Mesenchymal stem cell (in vitro differentiated cells and primary cell): ENCODE measurements around the gene ARAP2.

ENCODE experiments used
- DNase-seq: peaks from one replicate; pipeline ENCODE4 v3.0.0-alpha.2; 2013
- H2AFZ ChIP-seq: one replicate; pipeline ENCODE4 v1.6.1; 2013; ENCODE audit warnings: low read depth, mild to moderate bottlenecking, control low read depth, inconsistent platforms, low read length, moderate library complexity
- H2AK5ac ChIP-seq: 2 replicates; pipeline ENCODE4 v1.6.1; 2013; ENCODE audit warnings: low read length, moderate library complexity, mild to moderate bottlenecking, inconsistent platforms; ENCODE audit not compliant: severe bottlenecking
- H2BK120ac ChIP-seq: one replicate; pipeline ENCODE4 v1.6.1; 2013; ENCODE audit warnings: low read depth, mild to moderate bottlenecking, inconsistent platforms, low read length, moderate library complexity
- H2BK12ac ChIP-seq, 2 experiments: one replicate each; pipeline ENCODE4 v1.6.1; 2013; ENCODE audit warnings: inconsistent platforms in 2 of 2, low read length in 2 of 2, mild to moderate bottlenecking in 2 of 2, moderate library complexity in 2 of 2, control low read depth in 1 of 2
- H2BK15ac ChIP-seq: one replicate; pipeline ENCODE4 v1.6.1; 2013; ENCODE audit warnings: mild to moderate bottlenecking, low read depth, inconsistent platforms; ENCODE audit not compliant: poor library complexity, severe bottlenecking
- H2BK5ac ChIP-seq: 2 replicates; pipeline ENCODE4 v1.6.1; 2013; ENCODE audit warnings: low read depth, mild to moderate bottlenecking, low read length, control low read depth, inconsistent platforms; ENCODE audit not compliant: poor library complexity, severe bottlenecking
- H3K14ac ChIP-seq, 2 experiments: one replicate each; pipeline ENCODE4 v1.6.1; 2013; ENCODE audit warnings: inconsistent platforms in 2 of 2, low read length in 2 of 2, control low read depth in 1 of 2, mild to moderate bottlenecking in 1 of 2, moderate library complexity in 1 of 2
- H3K18ac ChIP-seq, 2 experiments: one replicate each; pipeline ENCODE4 v1.6.1; 2013; ENCODE audit warnings: inconsistent platforms in 2 of 2, low read length in 2 of 2, control low read depth in 1 of 2, low read depth in 1 of 2, mild to moderate bottlenecking in 1 of 2
- H3K23ac ChIP-seq, 2 experiments: one replicate each; pipeline ENCODE4 v1.6.1; 2013; ENCODE audit warnings: inconsistent platforms in 2 of 2, low read length in 2 of 2, mild to moderate bottlenecking in 2 of 2, moderate library complexity in 2 of 2, control low read depth in 1 of 2
- H3K27ac ChIP-seq: 2 replicates; pipeline ENCODE4 v1.5.1; 2013; ENCODE audit warnings: mild to moderate bottlenecking, moderate library complexity, low read length, control low read depth, inconsistent platforms; ENCODE audit not compliant: poor library complexity, severe bottlenecking
- H3K27me3 ChIP-seq, 2 experiments: 2 replicates each; pipeline versions ENCODE4 v1.6.1 to v1.7.0; 2013; ENCODE audit warnings: low read length in 2 of 2, mild to moderate bottlenecking in 2 of 2, moderate library complexity in 2 of 2, control low read depth in 1 of 2, inconsistent platforms in 1 of 2; ENCODE audit not compliant: control insufficient read depth in 1 of 2, insufficient read depth in 1 of 2
- H3K36me3 ChIP-seq, 2 experiments: 2 replicates each; pipeline versions ENCODE4 v1.6.1 to v1.7.0; 2013; ENCODE audit warnings: low read length in 2 of 2, control low read depth in 1 of 2, inconsistent platforms in 1 of 2, low read depth in 1 of 2, mild to moderate bottlenecking in 1 of 2; ENCODE audit not compliant: insufficient read depth in 2 of 2, control insufficient read depth in 1 of 2
- H3K4ac ChIP-seq, 2 experiments: one replicate each; pipeline ENCODE4 v1.6.1; 2013; ENCODE audit warnings: inconsistent platforms in 2 of 2, low read length in 2 of 2, mild to moderate bottlenecking in 2 of 2, moderate library complexity in 2 of 2, control low read depth in 1 of 2, low read depth in 1 of 2
- H3K4me1 ChIP-seq: 2 replicates; pipeline ENCODE4 v1.6.1; 2013; ENCODE audit warnings: low read depth, low read length, control low read depth; ENCODE audit not compliant: control insufficient read depth, insufficient read depth
- H3K4me2 ChIP-seq: 2 replicates; pipeline ENCODE4 v1.6.1; 2013; ENCODE audit warnings: low read length, mild to moderate bottlenecking, inconsistent platforms; ENCODE audit not compliant: poor library complexity, severe bottlenecking
- H3K4me3 ChIP-seq, 2 experiments: 2 replicates each; pipeline versions ENCODE4 v1.5.1 to v1.7.0; 2013; ENCODE audit warnings: low read length in 2 of 2, mild to moderate bottlenecking in 2 of 2, control low read depth in 1 of 2, low read depth in 1 of 2; ENCODE audit not compliant: insufficient read depth in 1 of 2
- H3K79me1 ChIP-seq: replicated peaks from 2 replicates; pipeline ENCODE4 v1.6.1; 2013; ENCODE audit warnings: mild to moderate bottlenecking, control low read depth, low read length, inconsistent platforms; ENCODE audit not compliant: poor library complexity, severe bottlenecking
- H3K9ac ChIP-seq: 2 replicates; pipeline ENCODE4 v1.7.0; 2013; ENCODE audit warnings: mild to moderate bottlenecking, low read length, moderate library complexity
- H3K9me3 ChIP-seq: 2 replicates; pipeline ENCODE4 v1.7.0; 2013; ENCODE audit warnings: mild to moderate bottlenecking, low read length; ENCODE audit not compliant: control insufficient read depth
- H4K8ac ChIP-seq: one replicate; pipeline ENCODE4 v1.6.1; 2013; ENCODE audit warnings: inconsistent platforms, mild to moderate bottlenecking, low read length, moderate library complexity
- H4K91ac ChIP-seq: one replicate; pipeline ENCODE4 v1.6.1; 2013; ENCODE audit warnings: mild to moderate bottlenecking, low read length, inconsistent platforms
- WGBS: methylation state at CpG from one replicate; pipeline ENCODE4 v1.1.7; 2013; ENCODE audit warnings: mixed read lengths; 5-methylcytosine and 5-hydroxymethylcytosine counted together

The ARAP2 gene

GRCh38 chr4:36082817-36083216, 161.5 kb downstream of the ARAP2 start:
- 81% methylated on average over 4 of the region's 4 CpGs for WGBS
- no peak overlapping the region for H2BK120ac ChIP-seq
- no peaks in the 10 kb centered on the region for H3K79me1 ChIP-seq
- H4K8ac ChIP-seq: no peak overlapping the region
- no peak overlapping the region for H3K4me2 ChIP-seq
- no peak overlapping the region for H3K18ac ChIP-seq
- no peak overlapping the region for H3K4ac ChIP-seq
- no peak overlapping the region for H2BK5ac ChIP-seq
- no peak for DNase-seq
- no peak overlapping the region for H3K23ac ChIP-seq
- no peak overlapping the region for H4K91ac ChIP-seq
- peaks cover 0 to 4% of the 10 kb centered on the region in 2 experiments for H3K36me3 ChIP-seq
- no peak overlapping the region for H3K9ac ChIP-seq
- no peaks in the 10 kb centered on the region for H3K9me3 ChIP-seq
- H2BK15ac ChIP-seq: no peak overlapping the region
- H3K4me1 ChIP-seq: no peaks in the 10 kb centered on the region
- no peak overlapping the region for H3K27ac ChIP-seq
- no peak overlapping the region for H3K4me3 ChIP-seq
- H3K14ac ChIP-seq: no peak overlapping the region
- no peak overlapping the region for H2AK5ac ChIP-seq
- no peaks in the 10 kb centered on the region for H3K27me3 ChIP-seq
- H2AFZ ChIP-seq: no peak overlapping the region
- no peak overlapping the region for H2BK12ac ChIP-seq

- Histone ChIP-seq H2AFZ (no peak overlapping the region), H3K18ac (no peak overlapping the region), H2BK12ac (no peak overlapping the region), H3K9ac (no peak overlapping the region), H3K4me1 (no peaks in the 10 kb centered on the region), H3K4me3 (no peak overlapping the region), H3K23ac (no peak overlapping the region), H3K36me3 (peaks cover 0 to 4% of the 10 kb centered on the region in 2 experiments), H3K4ac (no peak overlapping the region), H3K27me3 (no peaks in the 10 kb centered on the region), H2BK15ac (no peak overlapping the region), H3K79me1 (no peaks in the 10 kb centered on the region), H4K8ac (no peak overlapping the region), H3K9me3 (no peaks in the 10 kb centered on the region), H3K14ac (no peak overlapping the region), H2AK5ac (no peak overlapping the region), H2BK120ac (no peak overlapping the region), H3K4me2 (no peak overlapping the region), H4K91ac (no peak overlapping the region), H3K27ac (no peak overlapping the region), H2BK5ac (no peak overlapping the region)
- WGBS: 96% methylated on average over 3 of the region's 3 CpGs
- DNase-seq: no peak
These were observed 163.1 kb downstream of the ARAP2 start for GRCh38 chr4:36081185-36081584.

GRCh38 chr4:36079666-36080065, 164.6 kb downstream of the ARAP2 start:
- no peak overlapping the region for H3K18ac ChIP-seq
- no peak overlapping the region for H2AK5ac ChIP-seq
- H3K27me3 ChIP-seq: no peaks in the 10 kb centered on the region
- H3K14ac ChIP-seq: no peak overlapping the region
- H3K27ac ChIP-seq: no peak overlapping the region
- no peak overlapping the region for H2BK120ac ChIP-seq
- H4K8ac ChIP-seq: no peak overlapping the region
- H2AFZ ChIP-seq: no peak overlapping the region
- no peaks in the 10 kb centered on the region for H3K4me1 ChIP-seq
- no peak overlapping the region for H3K4ac ChIP-seq
- H3K36me3 ChIP-seq: peaks cover 0 to 4% of the 10 kb centered on the region in 2 experiments
- H3K4me2 ChIP-seq: no peak overlapping the region
- H2BK5ac ChIP-seq: no peak overlapping the region
- no peaks in the 10 kb centered on the region for H3K9me3 ChIP-seq
- H3K4me3 ChIP-seq: no peak overlapping the region
- H3K23ac ChIP-seq: no peak overlapping the region
- DNase-seq: no peak
- H2BK15ac ChIP-seq: no peak overlapping the region
- no CpG with 5 or more reads among the region's 2 CpGs for WGBS
- H2BK12ac ChIP-seq: no peak overlapping the region
- no peak overlapping the region for H4K91ac ChIP-seq
- H3K79me1 ChIP-seq: no peaks in the 10 kb centered on the region
- H3K9ac ChIP-seq: no peak overlapping the region

DNA sequence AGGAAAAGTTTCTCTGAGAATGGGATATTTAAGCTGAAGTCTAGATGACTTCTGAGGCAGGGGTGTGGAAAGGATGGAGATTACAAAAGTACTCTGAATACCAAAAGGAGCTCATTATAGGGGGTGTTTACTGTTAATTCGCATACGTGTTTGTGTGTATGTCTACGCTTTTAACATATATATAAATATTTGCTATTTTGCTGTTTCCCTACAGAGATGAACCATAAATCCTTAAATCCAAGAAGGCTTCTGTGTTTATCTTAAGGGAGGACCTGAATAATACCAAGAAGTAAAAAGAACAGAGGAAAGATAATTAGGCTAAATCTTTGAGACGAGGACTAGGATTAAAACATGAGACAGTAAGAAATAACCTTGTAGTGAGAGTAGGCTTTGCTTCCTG, 166.0 kb downstream of the ARAP2 start:
- no peak overlapping the region for H3K18ac ChIP-seq
- H3K14ac ChIP-seq: no peak overlapping the region
- no peak overlapping the region for H3K4me2 ChIP-seq
- H2BK5ac ChIP-seq: no peak overlapping the region
- no peaks in the 10 kb centered on the region for H3K9me3 ChIP-seq
- H2AFZ ChIP-seq: no peak overlapping the region
- H2BK15ac ChIP-seq: no peak overlapping the region
- H4K8ac ChIP-seq: no peak overlapping the region
- H4K91ac ChIP-seq: no peak overlapping the region
- H3K4me3 ChIP-seq: no peak overlapping the region
- H3K9ac ChIP-seq: no peak overlapping the region
- no peak overlapping the region for H3K23ac ChIP-seq
- no peak for DNase-seq
- H3K4ac ChIP-seq: no peak overlapping the region
- no peak overlapping the region for H2BK12ac ChIP-seq
- H3K27me3 ChIP-seq: no peaks in the 10 kb centered on the region
- no peaks in the 10 kb centered on the region for H3K4me1 ChIP-seq
- 93% methylated on average over 1 of the region's 4 CpGs for WGBS
- no peaks in the 10 kb centered on the region for H3K79me1 ChIP-seq
- H2BK120ac ChIP-seq: no peak overlapping the region
- H3K27ac ChIP-seq: no peak overlapping the region
- H3K36me3 ChIP-seq: peaks cover 0 to 4% of the 10 kb centered on the region in 2 experiments
- no peak overlapping the region for H2AK5ac ChIP-seq
